Measurements from ENCODE around the gene CHRNA3.
A peak's percentile ranks its signal among the peaks of the same experiment; 100 is the strongest.
"Not testable (repeated sequence)": the region's sequence is repeated elsewhere in the genome, so short reads cannot be mapped to it uniquely, and the experiment has no call there.

The CHRNA3 gene

DNA sequence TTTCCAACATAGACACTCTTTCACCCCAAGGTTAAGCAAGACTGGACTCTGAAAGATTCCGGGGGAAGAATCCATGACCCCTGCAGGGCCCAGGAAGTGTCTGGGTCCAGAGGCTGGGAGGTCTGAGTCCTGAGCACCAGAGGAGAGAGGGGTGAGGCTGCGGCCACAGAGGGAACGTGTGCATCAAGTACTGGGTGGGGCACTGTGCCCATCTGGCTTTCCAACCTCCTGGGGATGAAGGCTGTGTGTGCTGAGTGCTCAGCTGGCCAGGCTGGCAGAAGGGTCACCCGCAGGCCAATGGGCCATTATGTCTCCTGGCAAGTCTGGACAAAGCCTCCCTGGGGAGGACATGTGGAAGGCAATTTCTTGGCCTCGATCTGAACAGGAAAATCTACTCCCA, 3.3 kb downstream of the CHRNA3 start:
- no peak for DNase-seq (ENCODE audit: low read depth)

DNA sequence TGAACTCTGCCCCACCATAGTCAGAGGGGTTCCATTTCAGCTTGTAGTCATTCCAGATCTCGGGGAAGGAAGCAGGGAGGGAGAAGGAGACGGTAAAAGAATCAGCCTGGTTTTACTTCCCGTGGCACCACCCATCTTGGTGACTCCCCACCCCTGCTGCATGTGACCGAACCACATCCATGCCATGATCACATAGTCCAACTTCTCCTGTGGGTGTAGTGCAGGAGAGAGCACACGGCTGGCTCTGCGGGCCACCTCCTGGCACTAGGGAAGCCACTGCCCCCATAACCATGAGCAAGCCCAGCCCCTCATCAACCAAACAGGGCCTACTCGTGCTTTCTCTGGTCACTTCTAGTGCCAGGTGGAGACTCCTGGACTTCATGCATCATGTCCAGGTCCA, 3.7 kb downstream of the CHRNA3 start:
- no peak for DNase-seq (ENCODE audit: low read depth)

GRCh38 chr15:78616506-78616905, 4.3 kb downstream of the CHRNA3 start:
- no peak for DNase-seq (ENCODE audit: low read depth)

DNA sequence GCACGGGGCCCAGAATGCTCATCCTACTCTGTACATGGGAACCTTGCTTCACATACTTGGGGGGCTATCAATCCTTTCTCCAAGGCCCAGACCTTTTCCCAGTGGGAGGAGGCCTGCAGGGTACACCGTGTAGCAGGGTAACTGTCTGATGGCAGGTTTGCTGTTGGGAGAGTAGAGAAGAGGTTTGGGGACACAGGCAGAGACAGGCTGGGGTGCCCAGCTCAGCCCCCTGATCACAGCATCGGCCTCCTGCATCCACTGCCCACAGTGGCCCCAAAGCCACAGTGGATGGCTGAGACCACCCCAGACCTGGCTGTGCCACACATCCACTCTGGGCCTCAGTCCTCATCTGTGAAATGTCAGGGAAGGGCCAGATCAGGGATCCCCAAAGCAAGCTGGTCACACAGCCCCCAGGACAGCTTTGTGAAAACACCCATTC, 5.6 kb downstream of the CHRNA3 start:
- no peak for DNase-seq (ENCODE audit: low read depth)

GRCh38 chr15:78614021-78614420, 6.8 kb downstream of the CHRNA3 start:
- no peak for DNase-seq (ENCODE audit: low read depth)

DNA sequence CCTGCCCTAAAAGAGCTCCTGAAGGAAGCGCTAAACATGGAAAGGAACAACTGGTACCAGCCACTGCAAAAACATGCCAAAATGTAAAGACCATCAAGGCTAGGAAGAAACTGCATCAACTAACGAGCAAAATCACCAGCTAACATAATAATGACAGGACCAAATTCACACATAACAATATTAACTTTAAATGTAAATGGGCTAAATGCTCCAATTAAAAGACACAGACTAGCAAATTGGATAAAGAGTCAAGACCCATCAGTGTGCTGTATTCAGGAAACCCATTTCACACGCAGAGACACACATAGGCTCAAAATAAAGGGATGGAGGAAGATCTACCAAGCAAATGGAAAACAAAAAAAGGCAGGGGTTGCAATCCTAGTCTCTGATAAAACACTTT, 11.2 kb downstream of the CHRNA3 start:
- not testable (repeated sequence) for DNase-seq (ENCODE audit: low read depth)

GRCh38 chr15:78605680-78606079, 15.1 kb downstream of the CHRNA3 start:
- no peak for DNase-seq (ENCODE audit: low read depth)

GRCh38 chr15:78605201-78605600, 15.6 kb downstream of the CHRNA3 start:
- DNase-seq (ENCODE audit: low read depth): no peak

GRCh38 chr15:78604420-78604819, 16.4 kb downstream of the CHRNA3 start:
- no peak for DNase-seq (ENCODE audit: low read depth)

GRCh38 chr15:78603467-78603866, 17.3 kb downstream of the CHRNA3 start:
- DNase-seq (ENCODE audit: low read depth): no peak

DNA sequence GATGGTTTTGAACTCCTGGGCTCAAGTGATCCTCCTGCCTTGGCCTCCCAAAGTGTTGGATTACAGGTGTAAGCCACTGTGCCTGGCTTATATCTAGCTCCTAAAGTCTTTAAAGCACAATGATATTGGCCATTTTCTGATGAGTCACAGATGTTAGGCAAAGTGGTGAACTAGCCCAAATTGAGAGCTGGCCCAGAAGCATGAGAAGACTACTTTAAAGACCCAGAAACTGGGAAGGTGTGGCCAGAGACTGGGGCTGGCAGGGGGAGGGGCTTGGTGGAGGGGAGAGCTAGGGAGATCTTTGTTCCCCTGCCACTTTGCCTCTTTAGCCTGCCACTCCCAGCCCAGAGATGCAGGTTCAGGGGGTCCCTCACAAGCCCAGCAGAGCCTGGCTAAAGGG, 21.6 kb downstream of the CHRNA3 start:
- no peak for DNase-seq (ENCODE audit: low read depth)

DNA sequence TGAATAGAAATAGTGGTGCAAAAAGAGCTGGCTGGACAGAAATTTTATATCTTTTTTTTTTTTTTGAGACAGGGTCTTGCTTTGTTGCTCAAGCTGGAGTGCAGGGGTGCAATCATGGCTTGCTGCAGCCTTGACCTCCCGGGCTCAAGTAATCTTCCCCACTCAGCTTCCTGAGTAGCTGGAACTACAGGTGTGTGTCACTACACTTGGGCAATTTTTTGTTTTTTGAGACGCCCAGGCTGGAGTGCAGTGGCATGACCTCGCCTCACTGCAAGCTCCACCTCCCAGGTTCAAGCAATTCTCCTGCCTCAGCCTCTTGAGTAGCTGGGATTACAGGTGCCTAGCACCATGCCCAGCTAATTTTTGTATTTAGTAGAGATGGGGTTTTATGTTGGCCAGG, 22.4 kb downstream of the CHRNA3 start:
- no peak for DNase-seq (ENCODE audit: low read depth)

DNA sequence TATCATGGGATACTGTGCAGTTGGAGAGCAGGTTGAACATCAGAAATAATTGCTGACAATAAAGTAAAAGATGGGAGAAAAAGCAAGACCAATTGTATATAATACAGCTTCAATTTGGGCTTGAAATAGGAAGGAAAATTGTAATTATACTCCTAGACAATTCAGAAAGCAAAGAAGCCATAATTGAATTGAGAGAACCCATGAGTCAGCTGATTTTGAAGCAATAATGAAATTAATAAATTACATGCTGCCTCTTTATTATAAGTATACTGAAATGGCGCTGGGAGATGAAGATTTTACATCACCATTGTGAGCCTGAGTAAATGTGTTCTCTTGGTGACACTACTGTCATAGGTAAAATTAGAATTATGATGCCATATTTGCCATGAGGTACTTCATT, 23.2 kb downstream of the CHRNA3 start:
- DNase-seq (ENCODE audit: low read depth): no peak

- DNase-seq (ENCODE audit: low read depth): no peak
Observed at GRCh38 chr15:78574944-78575343, 45.9 kb downstream of the CHRNA3 start.

- DNase-seq (ENCODE audit: low read depth): no peak
Observed at GRCh38 chr15:78573416-78573815, 47.4 kb downstream of the CHRNA3 start.

GRCh38 chr15:78571382-78571781, 49.4 kb downstream of the CHRNA3 start:
- DNase-seq (ENCODE audit: low read depth): no peak

- DNase-seq (ENCODE audit: low read depth): no peak
Observed at GRCh38 chr15:78570710-78571109, 50.1 kb downstream of the CHRNA3 start.

GRCh38 chr15:78567531-78567930, 53.3 kb downstream of the CHRNA3 start:
- no peak for DNase-seq (ENCODE audit: low read depth)

GRCh38 chr15:78565951-78566774, 54.6 kb downstream of the CHRNA3 start:
- DNase-seq (ENCODE audit: low read depth): no peak

GRCh38 chr15:78565097-78565950, 55.5 kb downstream of the CHRNA3 start, which contains the start of gene CHRNA5:
TSS of gene CHRNA5 (plus strand) at chr15:78565520. CDS start at chr15:78565720, 200 bp downstream.
- DNase-seq (ENCODE audit: low read depth): peak; percentile 37

GRCh38 chr15:78564743-78565096, 56.1 kb downstream of the CHRNA3 start:
- DNase-seq (ENCODE audit: low read depth): no peak

DNA sequence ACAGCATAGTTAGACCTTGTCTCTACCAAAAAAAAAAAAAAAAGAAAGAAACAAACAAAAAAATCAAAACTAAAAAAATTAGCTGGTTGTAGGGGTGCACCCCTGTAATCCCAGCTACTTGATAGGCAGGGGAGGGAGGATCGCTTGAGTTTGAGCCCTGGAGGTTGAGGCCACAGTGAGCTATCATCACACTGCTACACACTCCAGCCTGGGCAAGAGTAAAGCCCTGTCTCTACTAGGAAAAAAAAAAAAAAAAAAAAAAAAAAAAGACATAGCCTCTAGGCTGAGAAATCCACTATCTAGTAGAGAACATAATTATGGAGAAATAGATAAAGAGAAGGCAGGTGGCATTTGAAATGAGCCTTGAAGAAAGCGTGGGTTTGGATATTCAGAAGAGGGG, 57.7 kb downstream of the CHRNA3 start:
- DNase-seq (ENCODE audit: low read depth): no peak

- DNase-seq (ENCODE audit: low read depth): no peak
Observed at GRCh38 chr15:78561490-78561889, 59.3 kb downstream of the CHRNA3 start.

Measured in activated T-helper 1 cell treated with Interleukin-2 at 50 U/mL for 16 hours (primary cell).